Hepatocyte (in vitro differentiated cells): ENCODE measurements around the gene PTPRD.

ENCODE experiments used
- CTCF ChIP-seq: fragments of 200-600 bp; sonication (generic); IDR thresholded peaks from 2 replicates; pipeline ENCODE4 v1.5.1; 2016; ENCODE audit warnings: antibody characterized with exemption, mild to moderate bottlenecking; ENCODE audit not compliant: poor library complexity
- EZH2 ChIP-seq: fragments of 200-600 bp; sonication (generic); IDR thresholded peaks from 2 replicates; pipeline ENCODE4 v1.6.1; 2016; ENCODE audit warnings: antibody characterized with exemption, mild to moderate bottlenecking, borderline replicate concordance
- EZH2phosphoT487 ChIP-seq: fragments of 200-600 bp; sonication (generic); IDR thresholded peaks from one replicate; pipeline ENCODE4 v1.6.1; 2018; ENCODE audit warnings: antibody characterized with exemption, mild to moderate bottlenecking, low read depth, moderate library complexity; ENCODE audit not compliant: unreplicated experiment, severe bottlenecking

GRCh38 chr9:10094563-10094962 is 518.2 kb downstream of the PTPRD start:
- TF ChIP-seq CTCF (no peak), EZH2 (no peak), EZH2phosphoT487 (no peak)
